H9 (cell line): ENCODE measurements around the gene RINT1. TPM values are rescaled to one million over a fixed set of nuclear protein-coding genes. Genes with fewer than 3 reads are reported as not detected.

Source experiments
- DNase-seq: peaks from one replicate; pipeline ENCODE4 v3.0.0-alpha.2; 2017
- H2AFZ ChIP-seq: one replicate; pipeline ENCODE4 v1.6.1; 2013; ENCODE audit warnings: mild to moderate bottlenecking, low read length, control low read depth, moderate library complexity
- H2AK5ac ChIP-seq: 2 replicates; pipeline ENCODE4 v1.6.1; 2013; ENCODE audit warnings: low read length, control low read depth, mixed read lengths; ENCODE audit not compliant: insufficient read length
- H2BK120ac ChIP-seq: one replicate; pipeline ENCODE4 v1.6.1; 2013; ENCODE audit warnings: low read depth, mild to moderate bottlenecking, low read length, control low read depth, inconsistent platforms; ENCODE audit not compliant: poor library complexity, severe bottlenecking
- H2BK12ac ChIP-seq: 2 replicates; pipeline ENCODE4 v1.6.1; 2013; ENCODE audit warnings: low read length, control low read depth, mixed read lengths, low read depth; ENCODE audit not compliant: insufficient read length
- H2BK15ac ChIP-seq: 2 replicates; pipeline ENCODE4 v1.6.1; 2013; ENCODE audit warnings: low read depth, low read length, control low read depth
- H2BK20ac ChIP-seq: one replicate; pipeline ENCODE4 v1.6.1; 2013; ENCODE audit warnings: low read depth, mild to moderate bottlenecking, low read length, control low read depth, inconsistent platforms; ENCODE audit not compliant: poor library complexity, severe bottlenecking
- H2BK5ac ChIP-seq: 2 replicates; pipeline ENCODE4 v1.6.1; 2013; ENCODE audit warnings: low read length, control low read depth, mixed read lengths; ENCODE audit not compliant: insufficient read length
- H3K14ac ChIP-seq: 2 replicates; pipeline ENCODE4 v1.6.1; 2013; ENCODE audit warnings: low read length, control low read depth; ENCODE audit not compliant: insufficient read depth
- H3K18ac ChIP-seq: 2 replicates; pipeline ENCODE4 v1.6.1; 2013; ENCODE audit warnings: low read depth, mild to moderate bottlenecking, mixed read lengths, low read length, control low read depth; ENCODE audit not compliant: insufficient read length
- H3K23ac ChIP-seq: 2 replicates; pipeline ENCODE4 v1.6.1; 2013; ENCODE audit warnings: low read length, control low read depth, mixed read lengths, low read depth; ENCODE audit not compliant: insufficient read length
- H3K23me2 ChIP-seq: 2 replicates; pipeline ENCODE4 v1.6.1; 2013; ENCODE audit warnings: low read depth, mild to moderate bottlenecking, mixed read lengths, low read length, control low read depth; ENCODE audit not compliant: insufficient read length, poor library complexity, severe bottlenecking
- H3K27ac ChIP-seq: 2 replicates; pipeline ENCODE4 v1.5.1; 2013; ENCODE audit warnings: low read length, control low read depth, mixed read lengths, low read depth; ENCODE audit not compliant: insufficient read length
- H3K27me3 ChIP-seq: 2 replicates; pipeline ENCODE4 v1.6.1; 2013; ENCODE audit warnings: low read length, control low read depth, inconsistent platforms; ENCODE audit not compliant: insufficient read depth
- H3K4ac ChIP-seq: 2 replicates; pipeline ENCODE4 v1.6.1; 2013; ENCODE audit warnings: low read depth, mild to moderate bottlenecking, control low read depth, inconsistent platforms, low read length, moderate library complexity
- H3K4me1 ChIP-seq: 2 replicates; pipeline ENCODE4 v1.6.1; 2013; ENCODE audit warnings: low read length, control low read depth, inconsistent platforms; ENCODE audit not compliant: insufficient read depth
- H3K4me2 ChIP-seq: 2 replicates; pipeline ENCODE4 v1.6.1; 2013; ENCODE audit warnings: low read length, control low read depth, mixed read lengths; ENCODE audit not compliant: insufficient read length, insufficient read depth
- H3K56ac ChIP-seq: 2 replicates; pipeline ENCODE4 v1.6.1; 2013; ENCODE audit warnings: low read depth, mild to moderate bottlenecking, mixed read lengths, low read length, control low read depth; ENCODE audit not compliant: insufficient read length
- H3K79me1 ChIP-seq: 2 replicates; pipeline ENCODE4 v1.6.1; 2013; ENCODE audit warnings: low read depth, mild to moderate bottlenecking, moderate library complexity, low read length, control low read depth, inconsistent platforms; ENCODE audit not compliant: insufficient read depth, poor library complexity, severe bottlenecking
- H3K79me2 ChIP-seq: 2 replicates; pipeline ENCODE4 v1.6.1; 2013; ENCODE audit warnings: low read length, control low read depth, inconsistent platforms; ENCODE audit not compliant: insufficient read depth
- H3K9ac ChIP-seq: 2 replicates; pipeline ENCODE4 v1.6.1; 2013; ENCODE audit warnings: low read length, control low read depth, mixed read lengths; ENCODE audit not compliant: insufficient read length; ENCODE audit errors: extremely low read depth
- H3K9me3 ChIP-seq: one replicate; pipeline ENCODE4 v1.6.1; 2013; ENCODE audit warnings: low read depth, low read length, inconsistent platforms; ENCODE audit not compliant: control insufficient read depth
- H3T11ph ChIP-seq: one replicate; pipeline ENCODE4 v1.6.1; 2013; ENCODE audit warnings: mild to moderate bottlenecking, low read length, control low read depth, inconsistent platforms
- H4K20me1 ChIP-seq: one replicate; pipeline ENCODE4 v1.6.1; 2013; ENCODE audit not compliant: control insufficient read depth, insufficient read length, insufficient read depth
- H4K5ac ChIP-seq: 2 replicates; pipeline ENCODE4 v1.6.1; 2013; ENCODE audit warnings: low read depth, mild to moderate bottlenecking, mixed read lengths, low read length, control low read depth; ENCODE audit not compliant: insufficient read length
- H4K8ac ChIP-seq: replicated peaks from 2 replicates; pipeline ENCODE4 v1.6.1; 2013; ENCODE audit warnings: low read length, control low read depth, mixed read lengths, low read depth; ENCODE audit not compliant: insufficient read length
- H4K91ac ChIP-seq: 2 replicates; pipeline ENCODE4 v1.6.1; 2013; ENCODE audit warnings: low read depth, mild to moderate bottlenecking, moderate library complexity, mixed read lengths, low read length, control low read depth; ENCODE audit not compliant: insufficient read length
- H3K27ac Mint-ChIP-seq, 3 experiments: 2 replicates in 2 of 3; 3 replicates in 1 of 3; pipeline ENCODE4 v1.8.0; 2020 to 2021; ENCODE audit warnings: mixed read lengths in 3 of 3, mild to moderate bottlenecking in 1 of 3, moderate library complexity in 1 of 3
- H3K27me3 Mint-ChIP-seq: 2 replicates; pipeline ENCODE4 v1.8.0; 2021; ENCODE audit warnings: low read depth, mild to moderate bottlenecking, moderate library complexity, mixed read lengths
- H3K36me3 Mint-ChIP-seq, 3 experiments: 2 replicates in 2 of 3; 3 replicates in 1 of 3; pipeline ENCODE4 v1.8.0; 2020 to 2021; ENCODE audit warnings: low read depth in 3 of 3, mixed read lengths in 3 of 3; ENCODE audit not compliant: insufficient read depth in 1 of 3
- H3K4me1 Mint-ChIP-seq, 2 experiments: 2 replicates each; pipeline ENCODE4 v1.8.0; 2020; ENCODE audit warnings: mixed read lengths in 2 of 2
- H3K4me3 Mint-ChIP-seq, 2 experiments: 2 replicates in 1 of 2; 3 replicates in 1 of 2; pipeline ENCODE4 v1.8.0; 2020 to 2021; ENCODE audit warnings: mild to moderate bottlenecking in 2 of 2, mixed read lengths in 2 of 2, moderate library complexity in 1 of 2
- H3K9me3 Mint-ChIP-seq, 2 experiments: 2 replicates in 1 of 2; 3 replicates in 1 of 2; pipeline ENCODE4 v1.8.0; 2020; ENCODE audit warnings: mild to moderate bottlenecking in 2 of 2, mixed read lengths in 2 of 2, moderate library complexity in 1 of 2
- CTCF ChIP-seq: fragments of 200-600 bp; sonication (generic); conservative IDR thresholded peaks from 3 replicates; pipeline ENCODE4 v1.8.0; 2021; ENCODE audit warnings: antibody characterized with exemption, mild to moderate bottlenecking
- whole genome bisulfite sequencing: extraction: QIAGEN DNeasy Blood & Tissue Kit; methylation state at CpG from one replicate; pipeline ENCODE4 v1.1.7; 2013; ENCODE audit warnings: missing lambda C conversion rate, low lambda C conversion rate, mixed read lengths; ENCODE audit not compliant: insufficient read length; ENCODE audit errors: extremely low coverage; 5-methylcytosine and 5-hydroxymethylcytosine counted together
- total RNA-seq: library from RNA; stranded (reverse); gene quantifications from 2 replicates; pipeline ENCODE4 v1.2.1, GENCODE V29; 2021

Gene RINT1
- total RNA-seq, 1 experiment from 2014 or later, result 21.5 TPM

GRCh38 chr7:105583061-105583460 lies 51.1 kb downstream of the RINT1 start:
- no peak overlapping the region for H3K27ac ChIP-seq
- H3T11ph ChIP-seq, result no peak overlapping the region
- peaks cover 4 to 11% (median 9%) of the 10 kb centered on the region in 3 experiments for H3K36me3 Mint-ChIP-seq
- H3K23ac ChIP-seq, result no peak overlapping the region
- H2BK20ac ChIP-seq, result no peak overlapping the region
- no peak overlapping the region for H2AFZ ChIP-seq
- no peak overlapping the region for H4K8ac ChIP-seq
- H3K14ac ChIP-seq, result no peak overlapping the region
- H3K9me3 Mint-ChIP-seq, result peaks cover 9 to 13% of the 10 kb centered on the region in 2 experiments
- no CpG with 5 or more reads among the region's 39 CpGs for WGBS
- no peak overlapping the region for H3K4me3 Mint-ChIP-seq
- H3K79me1 ChIP-seq, result no peaks in the 10 kb centered on the region
- no peak overlapping the region for H3K27ac Mint-ChIP-seq
- H3K4me2 ChIP-seq, result no peak overlapping the region
- peaks cover 8 to 16% of the 10 kb centered on the region in 2 experiments for H3K4me1 Mint-ChIP-seq
- H3K27me3 Mint-ChIP-seq, result no peaks in the 10 kb centered on the region; the same call in 1 of the 2 replicates
- H3K9me3 ChIP-seq, result no peaks in the 10 kb centered on the region
- no peak for TF ChIP-seq CTCF
- no peak overlapping the region for H2AK5ac ChIP-seq
- H4K91ac ChIP-seq, result no peak overlapping the region
- no peak overlapping the region for H2BK15ac ChIP-seq
- H3K23me2 ChIP-seq, result no peaks in the 10 kb centered on the region
- H3K56ac ChIP-seq, result no peak overlapping the region
- no peak overlapping the region for H2BK120ac ChIP-seq
- no peak overlapping the region for H4K5ac ChIP-seq
- no peak overlapping the region for H2BK12ac ChIP-seq
- no peak overlapping the region for H3K9ac ChIP-seq
- no peak overlapping the region for H3K18ac ChIP-seq
- H2BK5ac ChIP-seq, result no peak overlapping the region
- no peaks in the 10 kb centered on the region for H4K20me1 ChIP-seq
- no peak overlapping the region for H3K4ac ChIP-seq
- no peak for DNase-seq
- no peaks in the 10 kb centered on the region for H3K27me3 ChIP-seq
- H3K79me2 ChIP-seq, result 0 out of 2 replicates have a peak, but pooled peaks cover 1% of the 10 kb centered on the region
- no peaks in the 10 kb centered on the region for H3K4me1 ChIP-seq
